Smooth muscle cell (in vitro differentiated cells): ENCODE measurements around the gene ATRNL1. TPM values are rescaled to one million over a fixed set of nuclear protein-coding genes. Genes with fewer than 3 reads are reported as not detected.

Source experiments
- DNase-seq: peaks from one replicate; lab custom pipeline; 2025; ENCODE audit not compliant: unreplicated experiment; lab: John Stamatoyannopoulos, UW
- H2AFZ ChIP-seq: fragments of 200-600 bp; sonication (generic); 2 replicates; pipeline ENCODE4 v1.6.0; 2016; ENCODE audit warnings: antibody characterized with exemption, low read depth, mild to moderate bottlenecking
- H3F3A ChIP-seq: fragments of 200-600 bp; sonication (generic); 2 replicates; pipeline ENCODE4 v1.6.0; 2017; ENCODE audit warnings: antibody characterized with exemption, low read depth
- H3K27ac ChIP-seq: fragments of 200-600 bp; sonication (generic); 2 replicates; pipeline ENCODE4 v1.5.1; 2016; ENCODE audit warnings: low read depth, mild to moderate bottlenecking
- H3K27me3 ChIP-seq: fragments of 200-600 bp; sonication (generic); 2 replicates; pipeline ENCODE4 v1.6.1; 2016; ENCODE audit warnings: low read depth, mild to moderate bottlenecking
- H3K36me3 ChIP-seq: fragments of 200-600 bp; sonication (generic); 2 replicates; pipeline ENCODE4 v1.5.1; 2016; ENCODE audit warnings: low read depth
- H3K4me1 ChIP-seq: fragments of 200-600 bp; sonication (generic); 2 replicates; pipeline ENCODE4 v1.5.1; 2016; ENCODE audit warnings: low read depth
- H3K4me2 ChIP-seq: fragments of 200-600 bp; sonication (generic); 2 replicates; pipeline ENCODE4 v1.6.0; 2016; ENCODE audit warnings: mild to moderate bottlenecking
- H3K4me3 ChIP-seq: fragments of 200-600 bp; sonication (generic); 2 replicates; pipeline ENCODE4 v1.5.1; 2016; ENCODE audit warnings: mild to moderate bottlenecking
- H3K79me2 ChIP-seq: fragments of 200-600 bp; sonication (generic); 2 replicates; pipeline ENCODE4 v1.6.0; 2016; ENCODE audit warnings: low read depth, mild to moderate bottlenecking
- H3K9ac ChIP-seq: fragments of 200-600 bp; sonication (generic); 2 replicates; pipeline ENCODE4 v1.6.0; 2016; ENCODE audit warnings: low read depth
- H3K9me3 ChIP-seq: fragments of 200-600 bp; sonication (generic); replicated peaks from 2 replicates; pipeline ENCODE4 v1.5.1; 2016; ENCODE audit warnings: low read depth
- H4K20me1 ChIP-seq: fragments of 200-600 bp; sonication (generic); 2 replicates; pipeline ENCODE4 v1.6.0; 2016; ENCODE audit warnings: low read depth
- WGBS: methylation state at CpG from one replicate; pipeline ENCODE4 v1.1.7; 2016; ENCODE audit warnings: low lambda C conversion rate; 5-methylcytosine and 5-hydroxymethylcytosine counted together
- polyA plus RNA-seq: library from polyadenylated mRNA; unstranded; fragments of >200 nt; fragmentation: Nextera tagmentation; extraction: Ambion mirVana; gene quantifications from 2 replicates; pipeline ENCODE4 v1.2.1, GENCODE V29; 2016
- total RNA-seq: library from RNA; depleted of rRNA; stranded (reverse); fragments of >200 nt; gene quantifications from 2 replicates; pipeline ENCODE4 v1.2.3, GENCODE V29; 2014
- TF ChIP-seq, protein P1 (sequence below): fragments of 200-600 bp; sonication (generic); IDR thresholded peaks from 2 replicates; pipeline ENCODE4 v1.5.1; 2017; ENCODE audit warnings: borderline replicate concordance, mild to moderate bottlenecking, antibody characterized with exemption; ENCODE audit not compliant: insufficient read depth, poor library complexity, severe bottlenecking

ATRNL1 gene
- total and polyA plus RNA-seq, 2 experiments from 2014 or later: 2.7 to 14.9 TPM

DNA sequence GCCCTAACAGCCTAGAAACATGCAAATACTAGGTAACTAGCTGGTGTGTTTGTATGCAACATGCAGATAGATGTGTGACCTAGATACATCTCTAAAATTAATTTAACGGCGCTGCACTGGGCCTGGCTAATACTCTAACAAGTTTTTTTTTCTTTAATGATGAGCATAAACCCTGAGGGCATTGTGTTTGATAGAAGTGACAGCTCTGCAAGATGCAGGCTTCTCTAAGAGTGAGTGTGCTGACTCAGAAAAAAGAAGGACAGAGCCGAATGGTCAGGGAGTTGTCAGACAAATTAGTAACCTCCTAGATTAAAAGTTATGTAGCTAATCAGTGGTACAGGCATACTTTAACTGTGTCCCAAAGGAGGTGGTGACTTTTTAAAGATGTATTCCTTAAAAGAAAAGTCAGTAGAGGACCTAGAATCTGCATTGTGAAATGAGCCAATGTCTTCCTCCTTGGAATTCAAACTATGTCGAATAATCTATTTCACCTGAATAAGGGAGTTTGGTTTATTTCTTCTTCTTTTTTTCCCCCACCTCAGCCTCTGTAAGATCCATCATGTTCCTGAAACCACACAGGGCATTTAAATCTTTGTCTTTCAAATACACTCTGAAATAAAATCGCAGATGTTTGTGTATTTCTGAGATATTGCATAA, 864.7 kb downstream of the ATRNL1 start:
- TF ChIP-seq, protein P1, sequence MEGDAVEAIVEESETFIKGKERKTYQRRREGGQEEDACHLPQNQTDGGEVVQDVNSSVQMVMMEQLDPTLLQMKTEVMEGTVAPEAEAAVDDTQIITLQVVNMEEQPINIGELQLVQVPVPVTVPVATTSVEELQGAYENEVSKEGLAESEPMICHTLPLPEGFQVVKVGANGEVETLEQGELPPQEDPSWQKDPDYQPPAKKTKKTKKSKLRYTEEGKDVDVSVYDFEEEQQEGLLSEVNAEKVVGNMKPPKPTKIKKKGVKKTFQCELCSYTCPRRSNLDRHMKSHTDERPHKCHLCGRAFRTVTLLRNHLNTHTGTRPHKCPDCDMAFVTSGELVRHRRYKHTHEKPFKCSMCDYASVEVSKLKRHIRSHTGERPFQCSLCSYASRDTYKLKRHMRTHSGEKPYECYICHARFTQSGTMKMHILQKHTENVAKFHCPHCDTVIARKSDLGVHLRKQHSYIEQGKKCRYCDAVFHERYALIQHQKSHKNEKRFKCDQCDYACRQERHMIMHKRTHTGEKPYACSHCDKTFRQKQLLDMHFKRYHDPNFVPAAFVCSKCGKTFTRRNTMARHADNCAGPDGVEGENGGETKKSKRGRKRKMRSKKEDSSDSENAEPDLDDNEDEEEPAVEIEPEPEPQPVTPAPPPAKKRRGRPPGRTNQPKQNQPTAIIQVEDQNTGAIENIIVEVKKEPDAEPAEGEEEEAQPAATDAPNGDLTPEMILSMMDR: no peak
- Histone ChIP-seq H3K4me2 (no peak overlapping the region), H3K79me2 (no peaks in the 10 kb centered on the region), H3F3A (no peaks in the 10 kb centered on the region), H3K27me3 (no peaks in the 10 kb centered on the region), H3K4me1 (no peaks in the 10 kb centered on the region), H4K20me1 (no peaks in the 10 kb centered on the region), H2AFZ (no peak overlapping the region), H3K36me3 (no peaks in the 10 kb centered on the region), H3K27ac (no peak overlapping the region), H3K9ac (no peak overlapping the region), H3K4me3 (no peak overlapping the region), H3K9me3 (no peaks in the 10 kb centered on the region)
- WGBS: 76% methylated on average over 5 of the region's 5 CpGs
- DNase-seq: no peak

DNA sequence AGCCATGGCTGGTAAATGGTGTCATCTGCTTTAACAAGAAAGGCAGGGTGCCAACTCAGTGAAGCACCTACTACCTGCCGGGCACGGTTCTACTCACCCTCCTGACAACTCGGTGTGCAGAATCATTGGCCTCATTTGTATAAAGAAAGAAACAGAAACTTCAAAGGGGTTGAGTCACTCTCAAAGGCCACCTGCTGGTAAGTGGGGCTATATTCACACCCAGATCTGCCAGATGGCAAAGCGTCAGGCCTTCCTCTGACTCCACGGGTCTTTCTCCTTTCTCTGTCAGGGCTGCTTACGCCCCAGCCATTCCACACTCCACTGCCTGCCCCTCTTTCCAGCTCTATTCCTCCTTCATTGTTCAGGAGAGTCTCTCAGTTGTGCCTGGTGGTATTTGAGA, 870.7 kb downstream of the ATRNL1 start:
- no peak overlapping the region for H3K4me3 ChIP-seq
- WGBS: 63% methylated on average over 6 of the region's 6 CpGs
- no peak for DNase-seq

DNA sequence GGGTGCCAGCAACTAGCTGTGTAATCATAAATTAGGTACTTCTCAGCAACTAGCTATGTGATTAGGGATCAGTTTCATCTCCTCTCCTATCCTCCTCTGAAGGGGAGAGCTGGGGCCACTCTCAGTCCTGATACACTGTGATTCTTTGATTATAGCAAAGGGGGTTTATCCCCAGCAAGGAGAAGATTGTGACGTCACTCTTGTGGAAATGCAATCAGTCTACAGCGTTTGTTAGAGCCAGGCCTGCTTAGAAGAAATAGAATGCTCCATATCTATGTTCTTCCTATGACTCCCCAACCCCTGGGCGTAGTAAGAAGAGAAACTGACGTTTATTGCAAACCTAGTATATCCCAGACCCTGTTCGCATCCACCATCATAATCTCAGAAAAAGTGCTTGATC, 871.7 kb downstream of the ATRNL1 start:
- Histone ChIP-seq H3K4me2 (no peak overlapping the region), H3K4me1 (no peaks in the 10 kb centered on the region), H3K27ac (no peak overlapping the region), H3F3A (no peaks in the 10 kb centered on the region), H3K27me3 (peaks cover 3% of the 10 kb centered on the region), H3K36me3 (no peaks in the 10 kb centered on the region), H3K4me3 (no peak overlapping the region), H3K9ac (no peak overlapping the region), H3K9me3 (no peaks in the 10 kb centered on the region), H4K20me1 (no peaks in the 10 kb centered on the region), H3K79me2 (no peaks in the 10 kb centered on the region), H2AFZ (no peak overlapping the region)
- DNase-seq: no peak
- 91% methylated on average over 5 of the region's 5 CpGs for WGBS
- TF ChIP-seq, protein P1: no peak

More for the DNA sequence above, 870.7 kb downstream of the ATRNL1 start:
- Histone ChIP-seq H3K27ac (no peak overlapping the region), H3K36me3 (no peaks in the 10 kb centered on the region), H3K27me3 (no peaks in the 10 kb centered on the region), H2AFZ (no peak overlapping the region), H3K79me2 (no peaks in the 10 kb centered on the region), H3K4me2 (no peak overlapping the region), H3K9ac (no peak overlapping the region), H4K20me1 (no peaks in the 10 kb centered on the region), H3F3A (no peaks in the 10 kb centered on the region), H3K9me3 (no peaks in the 10 kb centered on the region), H3K4me1 (no peaks in the 10 kb centered on the region)
- TF ChIP-seq, protein P1: peak; percentile 8

DNA sequence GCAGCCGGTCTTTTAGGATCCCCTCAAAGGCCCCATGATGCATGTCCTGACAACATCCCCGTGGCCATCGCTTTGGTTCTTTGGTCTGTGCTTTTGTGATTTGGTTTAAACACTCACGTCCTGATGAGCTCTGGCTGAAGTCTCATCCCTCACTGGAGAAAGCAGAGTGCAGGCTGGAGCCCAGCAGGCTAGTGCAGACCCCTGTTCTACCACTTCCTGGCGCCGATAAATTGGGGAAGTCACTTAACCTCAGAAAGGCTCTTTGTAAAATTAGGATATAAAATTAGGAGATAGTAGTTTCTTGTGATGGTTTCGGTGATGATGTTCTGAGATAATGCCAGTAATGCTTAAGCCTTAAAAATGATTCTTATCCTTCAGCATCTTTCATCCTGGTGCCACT, 872.2 kb downstream of the ATRNL1 start:
- Histone ChIP-seq H3K4me2 (no peak overlapping the region), H3K27ac (no peak overlapping the region), H3K9ac (no peak overlapping the region), H3F3A (no peaks in the 10 kb centered on the region), H3K9me3 (no peaks in the 10 kb centered on the region), H4K20me1 (no peaks in the 10 kb centered on the region), H2AFZ (no peak overlapping the region), H3K4me1 (no peaks in the 10 kb centered on the region), H3K4me3 (no peak overlapping the region), H3K27me3 (peaks cover 3% of the 10 kb centered on the region), H3K36me3 (no peaks in the 10 kb centered on the region), H3K79me2 (no peaks in the 10 kb centered on the region)
- DNase-seq: no peak
- TF ChIP-seq, protein P1: no peak
- WGBS: 91% methylated on average over 7 of the region's 7 CpGs
